NCI-H1436 treated with DMSO at 0.1 percent for 48 hours (cell line): Measurements from ENCODE around the gene PLA2G4D.

Experiments
- DNase-seq: peaks from one replicate; lab custom pipeline; 2025; lab: John Stamatoyannopoulos, UW

PLA2G4D gene, protein sequence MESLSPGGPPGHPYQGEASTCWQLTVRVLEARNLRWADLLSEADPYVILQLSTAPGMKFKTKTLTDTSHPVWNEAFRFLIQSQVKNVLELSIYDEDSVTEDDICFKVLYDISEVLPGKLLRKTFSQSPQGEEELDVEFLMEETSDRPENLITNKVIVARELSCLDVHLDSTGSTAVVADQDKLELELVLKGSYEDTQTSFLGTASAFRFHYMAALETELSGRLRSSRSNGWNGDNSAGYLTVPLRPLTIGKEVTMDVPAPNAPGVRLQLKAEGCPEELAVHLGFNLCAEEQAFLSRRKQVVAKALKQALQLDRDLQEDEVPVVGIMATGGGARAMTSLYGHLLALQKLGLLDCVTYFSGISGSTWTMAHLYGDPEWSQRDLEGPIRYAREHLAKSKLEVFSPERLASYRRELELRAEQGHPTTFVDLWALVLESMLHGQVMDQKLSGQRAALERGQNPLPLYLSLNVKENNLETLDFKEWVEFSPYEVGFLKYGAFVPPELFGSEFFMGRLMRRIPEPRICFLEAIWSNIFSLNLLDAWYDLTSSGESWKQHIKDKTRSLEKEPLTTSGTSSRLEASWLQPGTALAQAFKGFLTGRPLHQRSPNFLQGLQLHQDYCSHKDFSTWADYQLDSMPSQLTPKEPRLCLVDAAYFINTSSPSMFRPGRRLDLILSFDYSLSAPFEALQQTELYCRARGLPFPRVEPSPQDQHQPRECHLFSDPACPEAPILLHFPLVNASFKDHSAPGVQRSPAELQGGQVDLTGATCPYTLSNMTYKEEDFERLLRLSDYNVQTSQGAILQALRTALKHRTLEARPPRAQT

GRCh38 chr15:42094512-42094963 is at the start of gene PLA2G4D:
TSS of gene PLA2G4D (minus strand) at chr15:42094562. CDS start at chr15:42094459, 103 bp downstream.
- peak; percentile 91 for DNase-seq

DNA sequence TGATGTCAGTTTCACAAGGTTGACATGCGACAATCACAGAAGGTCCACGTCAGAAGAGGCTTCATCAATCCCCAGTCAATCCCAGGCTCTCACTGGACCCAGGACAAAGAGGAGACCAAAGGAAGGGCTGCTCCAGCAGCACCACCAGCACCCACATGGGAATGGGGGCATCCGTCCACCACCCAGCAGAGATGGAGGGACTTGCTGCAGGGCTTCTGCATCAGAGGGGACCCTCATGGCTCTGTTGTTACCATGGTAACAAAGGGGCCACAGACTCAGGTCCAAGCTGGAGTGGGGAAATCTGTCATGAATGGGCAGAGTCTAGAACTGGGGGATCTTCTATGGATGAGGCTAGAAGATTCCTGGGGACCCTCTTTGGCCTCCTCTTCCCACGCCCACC is 49.0 kb upstream of the PLA2G4D start:
- DNase-seq = no peak

- DNase-seq = no peak
Observed at GRCh38 chr15:42141795-42142667, 47.7 kb upstream of the PLA2G4D start.

DNA sequence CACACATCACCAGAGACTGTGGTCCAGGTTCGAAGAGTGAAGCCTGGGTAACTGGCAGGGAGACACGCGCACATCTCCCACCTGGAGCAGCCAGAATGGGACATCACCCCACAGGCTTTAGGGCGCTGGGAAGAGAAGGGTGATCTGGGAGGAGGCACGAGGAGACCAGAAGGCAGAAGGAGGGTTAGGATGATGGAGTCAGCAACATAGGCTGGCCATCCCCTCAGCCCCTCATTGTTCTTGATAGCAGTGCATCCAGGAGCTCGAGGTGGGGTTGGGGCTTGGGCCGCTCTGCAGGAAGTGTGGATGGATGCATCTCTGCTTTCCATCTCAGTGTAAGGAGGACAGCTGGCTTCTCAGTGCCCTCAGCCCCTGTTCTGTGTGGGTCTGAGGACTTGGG is 46.9 kb upstream of the PLA2G4D start:
- no peak for DNase-seq

- no peak for DNase-seq
Observed at GRCh38 chr15:42140383-42141070, 46.2 kb upstream of the PLA2G4D start.

DNA sequence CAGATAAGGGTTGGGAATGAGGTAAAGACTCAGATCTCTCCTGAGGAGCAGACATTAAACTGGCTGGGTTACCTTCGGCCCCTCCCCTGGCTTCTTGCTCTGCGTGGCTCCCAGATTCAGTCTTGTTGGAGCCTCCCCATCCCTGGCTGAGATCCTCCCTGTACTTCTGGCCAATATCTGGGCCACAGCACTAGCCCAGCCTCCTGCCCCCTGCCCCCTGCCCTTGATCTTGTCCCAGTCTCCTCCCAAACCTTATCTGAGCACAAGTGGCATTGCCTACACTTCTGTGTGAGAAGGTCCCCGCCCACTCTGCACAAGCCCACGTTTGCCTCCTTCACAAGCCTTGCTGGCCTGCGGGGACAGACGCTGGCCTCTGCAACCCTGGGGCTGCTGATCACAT is 45.2 kb upstream of the PLA2G4D start:
- no peak for DNase-seq

DNA sequence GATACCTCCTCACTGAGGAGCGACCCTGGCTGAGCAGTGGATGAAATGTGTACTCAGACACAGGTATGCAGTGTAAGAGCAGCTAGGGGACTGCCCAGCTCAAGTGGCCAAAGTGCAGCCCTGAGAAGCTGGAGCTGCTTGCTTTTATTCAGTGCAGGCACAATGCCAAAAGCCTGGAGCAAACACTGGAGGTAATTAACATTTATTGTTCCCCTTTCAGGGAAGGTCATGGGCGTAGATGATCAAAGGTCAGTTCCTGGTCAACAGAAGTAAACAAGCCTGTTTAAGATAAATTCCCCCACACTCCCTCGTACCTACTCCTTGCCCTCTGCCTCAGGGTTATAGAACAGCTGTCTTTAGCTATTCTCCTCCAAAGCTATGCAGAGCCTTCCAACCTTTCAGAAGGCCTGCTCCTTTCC is 44.6 kb upstream of the PLA2G4D start:
- DNase-seq = no peak

GRCh38 chr15:42138411-42138810 is 44.0 kb upstream of the PLA2G4D start:
- DNase-seq = no peak

DNA sequence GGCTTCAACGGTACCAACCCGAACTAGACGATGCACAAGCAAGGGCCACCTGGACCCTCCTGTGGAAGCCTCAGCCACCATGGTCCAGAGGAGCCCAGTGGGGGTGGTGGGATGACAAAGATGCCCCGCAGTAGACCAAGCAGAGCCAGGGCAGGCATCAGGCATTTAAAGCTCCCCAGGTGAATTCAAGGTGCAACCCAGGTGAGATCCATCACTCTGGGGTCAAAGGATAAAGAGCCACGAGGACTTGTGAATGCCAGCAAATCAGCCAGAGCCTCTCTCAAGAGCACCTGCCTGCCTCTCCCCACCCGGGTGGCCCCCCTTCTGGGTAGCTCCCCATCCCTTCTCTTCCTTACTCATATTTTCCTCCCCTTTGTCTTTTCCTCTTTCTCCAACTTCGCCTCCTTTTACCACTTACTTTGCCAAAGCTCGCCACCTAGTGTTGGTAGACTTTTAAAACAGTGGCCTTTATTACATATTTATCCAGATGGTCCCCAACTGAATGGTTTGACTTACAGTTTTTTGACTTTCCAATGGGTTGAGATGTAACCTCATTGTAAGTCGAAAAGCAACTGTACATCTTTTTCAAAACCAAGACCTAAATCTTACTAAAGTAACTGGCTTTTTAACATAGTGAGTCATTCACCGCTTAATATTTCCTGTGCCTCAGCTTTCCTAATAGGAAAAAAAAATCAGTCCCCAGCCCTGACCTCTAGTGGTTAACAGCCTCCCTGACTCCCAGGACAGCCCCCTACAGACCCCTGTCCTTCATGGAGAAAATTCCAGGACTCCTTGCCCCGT is 43.3 kb upstream of the PLA2G4D start:
- DNase-seq = peak; percentile 29

- no peak for DNase-seq
Observed at GRCh38 chr15:42136513-42136912, 42.2 kb upstream of the PLA2G4D start.

- DNase-seq = no peak
Observed at GRCh38 chr15:42135351-42135750, 41.0 kb upstream of the PLA2G4D start.

DNA sequence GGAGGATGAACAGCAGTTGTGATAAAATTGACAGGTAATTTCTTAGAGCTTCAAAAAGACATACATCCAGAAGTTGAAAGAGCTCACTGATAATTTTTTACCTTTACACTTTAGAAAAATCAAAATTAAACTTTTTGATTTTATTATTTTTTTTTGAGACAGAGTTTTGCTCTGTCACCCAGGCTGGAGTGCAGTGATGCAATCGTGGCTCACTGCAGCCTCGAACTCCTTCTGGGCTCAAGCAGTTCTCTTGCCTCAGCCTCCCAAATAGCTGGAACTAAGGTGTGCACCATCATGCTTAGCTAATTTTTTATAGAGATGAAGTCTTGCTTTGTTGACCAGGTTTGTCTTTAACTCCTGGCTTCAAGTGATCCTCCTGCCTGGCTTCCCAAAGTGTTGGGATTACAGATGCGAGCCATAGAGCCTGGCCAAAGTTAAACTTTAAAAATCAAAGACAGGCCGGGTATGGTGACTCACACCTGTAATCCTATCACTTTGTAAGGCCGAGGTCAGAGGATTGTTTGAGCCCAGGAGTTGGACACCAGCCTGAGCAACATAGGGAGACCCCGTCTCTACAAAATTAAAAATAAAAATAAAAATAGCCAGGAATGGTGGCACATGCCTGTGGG is 40.4 kb upstream of the PLA2G4D start:
- DNase-seq = no peak

GRCh38 chr15:42133886-42134502 is 39.6 kb upstream of the PLA2G4D start:
- DNase-seq = no peak

DNA sequence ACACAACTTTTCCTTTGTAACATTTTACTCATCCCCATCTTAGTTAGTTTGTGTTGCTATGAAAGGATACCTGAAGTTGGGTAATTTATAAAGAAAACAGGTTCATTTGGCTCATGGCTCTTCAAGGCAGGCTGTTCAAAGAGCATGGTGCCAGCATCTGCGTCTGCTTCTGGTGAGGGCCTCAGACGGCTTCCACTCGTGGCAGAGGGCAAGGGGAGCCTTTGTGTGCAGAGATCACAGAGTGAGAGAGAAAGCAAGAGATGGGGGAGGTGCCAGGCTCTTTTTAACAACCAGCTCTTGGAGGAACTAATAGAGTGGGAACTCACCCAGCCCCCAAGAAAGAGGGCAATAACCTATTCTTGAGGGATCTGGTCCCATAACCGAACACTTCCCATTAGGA is 39.0 kb upstream of the PLA2G4D start:
- no peak for DNase-seq

- peak; percentile 83 for DNase-seq
Observed at GRCh38 chr15:42131826-42132806, 37.8 kb upstream of the PLA2G4D start.

DNA sequence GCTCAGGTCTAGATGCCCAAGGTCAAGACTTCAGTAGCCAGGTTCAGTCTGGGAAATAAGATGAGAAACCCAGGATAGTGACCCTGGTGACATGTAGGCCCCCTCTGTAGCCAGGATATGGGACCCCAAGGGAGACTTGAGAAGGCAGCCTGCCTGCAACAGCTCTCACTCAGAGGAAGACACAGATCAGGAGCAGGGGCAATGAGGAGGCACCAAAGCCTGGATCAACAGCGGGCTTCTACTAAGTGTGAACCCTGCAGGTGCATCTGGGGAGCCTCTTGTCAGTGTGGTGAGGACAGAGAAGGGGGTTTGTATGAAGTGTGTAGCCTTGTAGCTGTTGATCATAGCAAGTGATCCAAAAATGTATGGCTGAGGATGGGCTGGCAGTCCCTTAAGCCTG is 36.6 kb upstream of the PLA2G4D start:
- DNase-seq = no peak

- no peak for DNase-seq
Observed at GRCh38 chr15:42130246-42130986, 36.1 kb upstream of the PLA2G4D start.

DNA sequence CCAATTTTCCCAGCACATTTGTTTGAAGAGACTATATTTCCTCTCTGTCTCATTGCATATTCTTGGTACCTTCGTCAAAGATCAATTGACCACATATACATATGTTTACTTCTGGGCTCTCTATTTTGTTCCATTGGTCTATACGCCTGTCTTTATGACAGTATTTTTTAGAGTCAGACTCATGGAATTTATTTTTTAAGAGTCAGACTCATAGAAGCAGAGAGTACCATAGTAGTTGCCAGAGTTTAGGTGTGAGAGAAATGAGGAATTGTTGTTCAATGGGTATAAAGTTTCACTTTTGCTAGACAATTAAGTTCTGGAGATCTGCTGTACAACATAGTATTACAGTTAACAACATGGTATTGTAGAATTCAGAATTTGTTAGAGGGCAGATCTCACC is 35.0 kb upstream of the PLA2G4D start:
- no peak for DNase-seq
